GM12864 (cell line): ENCODE results near the gene NOP9.

Experiments used
- DNase-seq: peaks from one replicate; pipeline ENCODE4 v3.0.0-alpha.2; 2011; ENCODE audit warnings: low read depth
- H3K4me3 ChIP-seq: 2 replicates; pipeline ENCODE4 v1.5.1; 2011; ENCODE audit warnings: mild to moderate bottlenecking, low read depth, low read length, control low read depth
- CTCF ChIP-seq: IDR thresholded peaks from 2 replicates; pipeline ENCODE4 v1.5.1; 2011; ENCODE audit warnings: low read depth, mild to moderate bottlenecking, moderate library complexity, low read length, control low read depth, inconsistent platforms; ENCODE audit errors: missing control alignments

The NOP9 gene

GRCh38 chr14:24317141-24317928, 17.7 kb downstream of the NOP9 start:
- DNase-seq, result no peak
- no peak overlapping the region for H3K4me3 ChIP-seq
- TF ChIP-seq CTCF, result no peak

- DNase-seq, result no peak
- no peak overlapping the region for H3K4me3 ChIP-seq
- TF ChIP-seq CTCF, result no peak
These were observed 21.7 kb downstream of the NOP9 start for GRCh38 chr14:24321212-24321975.

GRCh38 chr14:24322672-24323071, 23.0 kb downstream of the NOP9 start:
- no peak overlapping the region for H3K4me3 ChIP-seq
- DNase-seq, result no peak
- no peak for TF ChIP-seq CTCF

- DNase-seq, result no peak
- H3K4me3 ChIP-seq, result no peak overlapping the region
- TF ChIP-seq CTCF, result no peak
These were observed 23.7 kb downstream of the NOP9 start for GRCh38 chr14:24323341-24323740.

- TF ChIP-seq CTCF, result no peak
- no peak for DNase-seq
- no peak overlapping the region for H3K4me3 ChIP-seq
These were observed 24.4 kb downstream of the NOP9 start for GRCh38 chr14:24324024-24324423.

GRCh38 chr14:24325041-24325530, 25.4 kb downstream of the NOP9 start:
- DNase-seq, result no peak
- no peak overlapping the region for H3K4me3 ChIP-seq
- no peak for TF ChIP-seq CTCF

GRCh38 chr14:24325963-24326362, 26.3 kb downstream of the NOP9 start:
- DNase-seq, result no peak
- TF ChIP-seq CTCF, result no peak
- H3K4me3 ChIP-seq, result no peak overlapping the region
